HG03520 (cell line): Measurements from ENCODE around the gene TNFRSF18.
"Not testable (repeated sequence)": the region's sequence is repeated elsewhere in the genome, so short reads cannot be mapped to it uniquely, and the experiment has no call there.

Experiments used
- ATAC-seq: cut with Tn5 transposase; IDR thresholded peaks from one replicate; pipeline ENCODE4 v1.9.1; 2021; ENCODE audit warnings: mild to moderate bottlenecking, moderate library complexity; ENCODE audit not compliant: unreplicated experiment

The TNFRSF18 gene

DNA sequence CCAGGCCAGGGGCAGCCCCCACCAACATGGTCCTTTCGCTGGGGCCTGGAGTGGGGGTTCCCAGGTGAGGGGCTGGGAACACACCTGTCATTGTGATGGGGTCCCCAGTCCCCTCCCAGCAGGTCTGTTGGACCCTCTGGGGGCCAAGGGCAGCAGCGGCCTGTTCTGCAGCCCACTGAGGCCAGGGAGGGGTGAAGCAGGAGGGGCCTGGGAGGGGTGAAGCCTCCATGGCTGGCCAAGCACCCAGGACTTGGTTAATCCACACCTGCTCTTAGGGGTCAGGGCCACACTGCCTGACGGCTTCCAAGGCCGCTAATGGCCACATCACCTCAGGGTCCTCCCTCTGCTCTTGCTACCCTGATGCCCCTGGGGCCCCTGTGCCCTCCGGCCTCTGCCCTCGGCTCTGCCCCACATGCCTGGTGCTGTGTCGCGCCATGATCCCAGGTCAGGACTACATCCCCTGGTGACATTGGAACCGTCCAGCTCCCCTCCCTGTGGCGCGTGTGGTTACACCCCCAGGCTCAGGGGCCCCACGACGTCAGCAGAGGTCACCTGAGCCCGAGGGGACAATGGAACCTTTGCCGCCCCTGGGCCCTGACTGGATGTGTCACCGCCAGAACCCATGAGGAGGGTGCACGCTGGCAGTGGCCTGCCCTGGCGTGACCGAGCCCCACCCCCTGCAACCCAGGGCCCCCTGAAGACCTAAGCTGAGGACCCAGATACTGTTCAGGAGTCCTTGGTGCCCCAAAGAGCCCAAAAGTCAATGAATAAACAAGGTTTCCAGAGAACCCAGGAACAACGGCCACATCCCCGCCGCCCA, 7.0 kb downstream of the TNFRSF18 start:
- ATAC-seq, result no peak

- ATAC-seq, result no peak
These were observed 7.8 kb downstream of the TNFRSF18 start for GRCh38 chr1:1198423-1199140.

DNA sequence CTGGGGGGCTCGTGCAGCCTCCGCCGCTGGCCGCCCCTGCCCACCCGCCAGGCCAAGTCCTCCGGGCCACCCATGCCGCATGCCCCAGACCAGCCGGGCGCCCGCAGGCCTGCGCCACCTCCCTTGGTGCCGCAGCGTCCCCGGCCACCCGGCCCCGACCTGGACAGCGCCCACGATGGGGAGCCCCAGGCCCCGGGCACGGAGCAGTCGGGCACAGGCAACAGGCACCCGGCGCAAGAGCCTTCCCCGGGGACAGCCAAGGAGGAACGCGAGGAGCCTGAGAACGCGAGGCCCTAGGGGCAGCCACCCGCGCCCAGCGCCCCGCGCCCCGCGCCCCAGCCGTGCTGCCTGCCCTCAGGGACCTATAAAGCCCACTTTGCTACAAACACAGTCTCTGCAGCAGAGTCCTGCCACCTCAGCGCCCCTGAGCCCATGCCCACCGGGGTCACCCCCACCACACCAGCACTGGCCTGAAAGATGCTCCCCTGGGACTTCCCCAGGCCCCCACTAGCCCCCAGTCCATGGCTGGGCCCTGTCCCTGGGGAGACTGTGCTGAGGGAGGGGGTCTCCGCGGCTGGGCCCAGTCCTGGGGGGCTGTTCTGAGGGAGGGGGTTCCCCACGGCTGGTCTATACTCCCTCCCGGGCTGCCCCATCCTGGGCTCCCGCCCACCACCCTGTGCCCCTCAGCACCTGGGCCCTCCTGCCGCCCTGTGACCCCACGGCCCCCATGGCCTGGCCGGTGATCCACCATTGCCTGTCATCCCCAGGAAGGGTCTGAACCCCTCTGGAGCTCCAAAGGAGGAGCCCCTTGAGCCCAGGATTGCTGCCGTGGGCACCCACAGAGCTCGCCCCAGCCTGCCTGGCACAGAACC, 8.6 kb downstream of the TNFRSF18 start:
- ATAC-seq, result no peak

DNA sequence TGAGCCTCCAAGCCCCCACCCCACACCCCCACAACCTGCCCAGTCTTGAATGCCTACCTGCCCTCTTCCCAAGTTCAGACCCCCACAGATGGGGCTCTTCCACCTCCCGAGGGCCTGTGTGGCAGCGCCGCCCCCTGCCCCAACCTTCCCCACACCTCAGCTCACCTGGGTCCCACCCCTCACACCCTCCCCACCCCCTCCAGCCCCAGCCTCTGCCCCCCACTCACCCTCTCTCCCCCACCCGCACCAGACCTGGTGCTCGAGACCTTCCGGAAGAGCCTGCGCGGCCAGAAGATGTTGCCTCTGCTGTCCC, 9.2 kb downstream of the TNFRSF18 start:
- no peak for ATAC-seq

- ATAC-seq, result no peak
These were observed 9.8 kb downstream of the TNFRSF18 start for GRCh38 chr1:1196431-1197187.

DNA sequence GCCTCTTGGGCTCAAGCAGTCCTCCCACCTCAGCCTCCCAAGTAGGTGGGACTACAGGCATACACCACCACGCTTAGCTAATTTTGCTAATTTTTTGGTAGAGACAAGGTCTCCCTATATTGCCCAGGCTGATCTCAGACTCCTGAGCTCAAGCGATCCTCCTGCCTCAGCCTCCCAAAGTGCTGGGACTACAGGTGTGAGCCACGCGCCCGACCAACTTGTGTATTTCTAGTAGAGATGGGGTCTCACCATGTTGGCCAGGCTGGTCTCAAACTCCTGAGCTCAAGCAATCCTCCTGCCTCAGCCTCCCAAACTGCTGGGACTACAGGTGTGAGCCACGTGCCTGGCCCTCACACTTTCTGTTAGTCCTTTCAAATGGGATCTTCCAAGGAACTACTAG, 10.7 kb downstream of the TNFRSF18 start:
- not testable (repeated sequence) for ATAC-seq

DNA sequence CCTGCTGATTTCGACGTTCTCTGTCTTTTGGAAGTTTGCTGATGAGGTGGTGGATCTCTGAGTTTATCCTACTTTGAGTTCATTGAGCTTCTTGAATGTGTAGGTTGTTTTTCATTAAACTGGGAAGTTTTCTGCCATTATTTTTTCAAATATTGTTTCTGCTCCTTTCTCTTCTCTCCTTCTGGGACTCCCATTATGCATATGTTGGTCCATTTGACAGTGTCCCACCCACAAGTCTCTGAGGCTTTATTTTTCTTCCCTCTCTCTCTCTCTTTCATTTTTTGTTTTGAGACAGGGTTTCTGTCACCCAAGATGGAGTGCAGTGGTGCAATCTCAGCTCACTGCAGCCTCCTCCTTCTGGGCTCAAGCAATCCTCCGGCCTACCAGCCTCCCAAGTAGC, 11.7 kb downstream of the TNFRSF18 start:
- ATAC-seq, result no peak

DNA sequence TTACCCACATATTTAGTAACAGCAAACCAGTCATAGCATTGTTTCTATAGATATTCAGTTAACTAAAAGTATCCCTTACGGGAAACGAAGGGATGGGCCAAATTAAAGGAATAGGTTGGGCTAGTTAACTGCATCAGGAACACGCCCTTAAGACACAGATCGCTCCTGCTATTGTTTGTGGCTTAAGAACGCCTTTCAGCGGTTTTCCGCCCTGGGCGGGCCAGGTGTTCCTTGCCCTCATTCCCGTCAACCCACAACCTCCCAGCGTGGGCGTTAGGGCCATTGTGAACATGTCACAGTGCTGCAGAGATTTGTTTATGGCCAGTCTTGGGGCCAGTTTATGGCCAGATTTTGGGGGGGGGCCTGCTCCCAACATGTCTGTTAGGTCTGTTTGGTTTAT, 14.7 kb downstream of the TNFRSF18 start:
- ATAC-seq, result no peak

GRCh38 chr1:1189111-1189510, 17.3 kb downstream of the TNFRSF18 start:
- ATAC-seq, result no peak

DNA sequence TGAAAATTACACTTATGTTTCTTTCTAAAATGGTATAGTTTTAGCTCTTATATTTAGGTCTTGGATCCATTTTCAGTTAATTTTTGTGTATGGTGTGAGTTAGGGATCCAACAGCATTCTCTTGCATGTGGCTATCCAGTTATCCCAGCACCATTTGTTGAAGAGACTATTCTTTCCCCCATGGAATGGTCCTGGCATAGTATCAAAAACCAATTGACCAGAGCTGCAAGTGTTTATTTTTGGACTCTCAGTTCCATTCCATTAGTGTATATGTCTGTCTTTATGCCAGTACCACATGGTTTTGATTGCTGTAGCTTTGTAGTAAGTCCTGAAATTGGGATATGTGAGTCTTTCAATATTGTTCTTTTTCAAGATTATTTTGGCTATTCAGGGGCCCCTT, 18.5 kb downstream of the TNFRSF18 start:
- no peak for ATAC-seq

- no peak for ATAC-seq
These were observed 21.2 kb downstream of the TNFRSF18 start for GRCh38 chr1:1185101-1185765.

DNA sequence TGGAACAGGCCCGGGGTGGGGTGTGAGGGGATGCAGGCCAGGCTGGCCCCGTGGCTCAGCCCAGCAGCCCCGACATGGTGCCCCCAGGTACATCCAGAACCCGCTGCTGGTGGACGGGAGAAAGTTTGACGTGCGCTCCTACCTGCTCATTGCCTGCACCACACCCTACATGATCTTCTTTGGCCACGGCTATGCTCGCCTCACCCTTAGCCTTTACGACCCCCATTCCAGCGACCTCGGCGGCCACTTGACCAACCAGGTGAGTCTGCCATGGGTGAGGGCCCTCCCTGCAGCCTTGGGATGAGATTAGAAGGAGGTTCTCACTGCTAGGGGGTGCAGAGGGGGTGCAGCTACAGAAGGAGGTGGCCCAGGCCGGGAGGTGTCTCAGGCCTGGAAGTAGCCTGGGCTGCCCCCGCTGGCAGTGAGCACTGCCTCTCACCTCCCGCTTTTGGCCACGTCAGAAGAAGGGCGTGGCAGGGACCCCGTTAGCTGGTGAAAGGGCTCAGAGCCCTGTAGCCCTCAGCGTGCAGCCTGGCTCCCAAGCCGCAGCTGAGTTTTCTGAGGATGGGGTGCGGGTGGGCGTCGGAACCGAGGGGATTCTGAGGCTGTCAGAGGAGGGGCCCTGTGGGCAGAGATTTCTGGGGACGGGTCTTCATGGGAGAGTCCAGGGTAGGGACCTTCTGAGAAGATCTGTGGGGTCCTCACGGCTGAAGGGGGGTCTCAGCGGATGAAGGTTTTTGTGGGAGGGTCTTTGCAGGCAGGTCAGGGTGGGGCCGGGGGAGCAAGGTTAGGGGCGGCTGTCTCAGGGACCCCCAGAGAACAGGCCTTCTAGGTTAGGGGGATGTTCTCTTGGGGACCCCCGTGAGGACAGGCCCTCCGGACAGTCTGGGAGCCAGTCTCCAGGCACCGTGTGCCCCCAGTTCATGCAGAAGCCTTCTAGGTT, 22.3 kb downstream of the TNFRSF18 start:
- no peak for ATAC-seq

DNA sequence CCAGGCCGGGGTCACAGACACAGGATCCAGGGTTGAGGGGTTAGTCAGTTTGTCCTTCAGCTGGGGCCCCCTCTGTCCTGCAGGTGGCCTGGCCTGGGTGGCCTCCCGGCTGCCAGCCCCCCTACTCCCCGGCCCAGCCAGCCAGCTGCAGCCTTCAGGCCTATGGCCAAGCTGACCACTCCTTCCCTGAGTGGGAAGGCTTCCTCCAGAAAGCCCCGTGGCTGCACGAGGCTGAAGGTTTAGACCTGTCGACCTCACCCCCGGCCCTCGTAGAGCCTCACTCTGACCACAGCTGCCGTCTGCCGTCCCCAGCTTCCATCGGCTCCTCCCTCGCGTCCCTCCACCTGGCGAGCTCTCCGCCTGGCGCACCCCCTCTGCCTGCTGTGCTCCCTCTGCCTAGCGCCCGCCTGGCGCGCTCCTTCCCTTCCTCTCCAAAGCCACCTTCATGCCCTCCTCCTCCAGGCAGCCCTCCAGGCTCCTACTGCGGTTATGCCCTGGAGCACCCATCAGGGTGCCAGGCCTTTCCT, 23.1 kb downstream of the TNFRSF18 start:
- ATAC-seq, result no peak

DNA sequence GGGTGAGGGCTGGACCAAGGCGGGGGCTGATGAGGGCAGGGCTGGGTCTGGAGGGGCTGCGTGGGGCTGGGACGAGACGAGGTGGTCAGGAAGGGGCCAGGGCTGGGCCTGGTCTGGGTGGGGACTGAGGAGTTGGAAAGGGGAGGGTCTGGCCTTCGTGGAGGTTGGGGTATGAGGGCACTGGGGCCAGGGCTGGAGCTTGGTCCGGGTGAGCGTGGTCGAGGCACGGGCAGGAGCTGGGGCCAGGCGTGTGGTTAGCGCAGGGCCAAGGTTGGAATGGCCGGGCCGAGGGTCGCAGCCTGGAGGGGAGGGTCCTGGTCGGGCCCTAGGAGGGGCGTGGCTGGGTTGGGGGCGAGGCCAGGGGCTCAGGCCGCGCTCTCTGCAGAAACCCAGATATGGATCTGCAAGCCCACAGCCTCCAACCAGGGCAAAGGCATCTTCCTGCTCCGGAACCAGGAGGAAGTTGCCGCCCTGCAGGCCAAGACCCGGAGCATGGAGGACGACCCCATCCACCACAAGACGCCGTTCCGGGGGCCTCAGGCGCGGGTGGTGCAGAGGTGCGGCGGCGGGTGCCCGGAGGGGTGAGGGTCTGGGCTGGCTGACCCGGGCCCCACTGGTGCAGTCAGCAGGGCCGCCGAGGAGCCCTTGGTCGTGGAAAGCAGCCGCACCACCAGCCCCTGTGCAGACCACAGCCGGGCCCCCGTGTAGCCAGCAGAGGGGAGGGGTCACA, 23.7 kb downstream of the TNFRSF18 start:
- no peak for ATAC-seq

DNA sequence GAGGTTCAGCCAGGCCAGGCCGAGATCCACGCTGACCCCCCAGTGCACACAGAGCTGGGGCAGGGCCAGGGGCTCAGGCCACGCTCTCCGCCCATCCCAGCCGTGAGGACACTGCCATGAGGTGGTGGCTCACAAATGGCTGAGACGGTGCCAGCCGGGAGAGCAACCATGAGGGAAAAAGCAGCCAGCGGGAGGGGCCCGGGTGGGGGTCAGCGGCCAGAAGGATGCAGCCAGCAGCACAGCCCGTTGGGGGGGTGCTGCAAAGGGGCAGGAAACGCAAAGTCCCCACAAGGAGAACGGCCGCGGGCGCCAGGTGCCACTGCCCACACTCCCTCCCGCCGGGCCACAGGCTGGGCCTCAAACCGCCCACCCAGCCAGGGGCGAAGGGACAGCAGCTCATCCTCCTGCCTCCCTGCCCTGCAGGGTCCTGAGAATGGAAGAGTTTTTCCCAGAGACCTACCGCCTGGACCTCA, 24.4 kb downstream of the TNFRSF18 start:
- no peak for ATAC-seq

DNA sequence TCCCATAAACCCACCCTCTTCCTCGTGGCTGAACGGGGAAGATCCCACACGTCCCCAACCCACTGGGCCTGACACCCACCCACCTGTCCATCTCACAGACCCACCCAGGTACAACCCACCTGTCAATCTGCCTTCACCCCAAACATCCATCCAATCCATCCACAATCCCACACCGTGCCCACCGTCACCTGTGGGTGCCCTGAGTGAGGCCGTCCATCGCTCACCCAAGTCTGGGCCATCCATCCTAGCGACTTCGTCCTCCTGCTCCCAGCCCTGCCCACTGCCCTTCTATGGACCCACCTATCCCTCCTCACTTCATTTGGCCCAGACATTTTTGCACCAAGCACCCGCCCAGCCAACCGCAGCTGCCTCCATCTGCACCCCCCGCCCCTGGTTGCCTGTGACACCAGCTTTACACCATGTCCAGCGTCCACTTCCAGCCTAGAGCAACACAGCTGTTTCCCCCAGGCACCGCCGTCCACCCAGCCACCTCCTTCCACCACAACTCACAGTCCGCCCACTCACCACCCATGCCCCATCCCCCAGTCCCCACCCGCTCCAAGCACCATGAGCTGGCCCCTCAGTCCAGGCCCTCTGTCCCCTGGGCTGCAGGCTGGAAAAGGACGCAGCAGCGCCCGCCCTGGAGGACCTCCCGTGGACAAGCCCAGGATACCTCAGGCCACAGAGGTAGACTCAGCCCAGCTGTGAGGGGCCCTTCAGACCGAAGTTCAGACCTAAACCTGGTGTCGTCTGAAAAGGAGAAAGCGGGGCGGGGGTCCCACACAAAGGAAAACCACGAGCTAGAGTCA, 25.1 kb downstream of the TNFRSF18 start:
- ATAC-seq, result no peak
